ENCODE data around the gene PPP4C.
"Not testable (repeated sequence)": the region's sequence is repeated elsewhere in the genome, so short reads cannot be mapped to it uniquely, and the experiment has no call there.

PPP4C gene

GRCh38 chr16:30122604-30123160 is 46.9 kb downstream of the PPP4C start:
- no peak for DNase-seq (ENCODE audit: low read depth in 2 of 2)

GRCh38 chr16:30124985-30125379 is 49.2 kb downstream of the PPP4C start:
- no peak for DNase-seq (ENCODE audit: low read depth in 2 of 2)

- DNase-seq (ENCODE audit: low read depth in 2 of 2), result not testable (repeated sequence)
These were observed 49.9 kb downstream of the PPP4C start for GRCh38 chr16:30125690-30126089.

- no peak for DNase-seq (ENCODE audit: low read depth in 2 of 2)
These were observed 52.2 kb downstream of the PPP4C start for GRCh38 chr16:30127993-30128392.

GRCh38 chr16:30131869-30132475 is 56.2 kb downstream of the PPP4C start:
- no peak for DNase-seq (ENCODE audit: low read depth in 2 of 2)

GRCh38 chr16:30132591-30132990 is 56.8 kb downstream of the PPP4C start:
- DNase-seq (ENCODE audit: low read depth in 2 of 2), result no peak
